ENCODE data around the gene IL1RAP. TPM values are rescaled to one million over a fixed set of nuclear protein-coding genes. Genes with fewer than 3 reads are reported as not detected.

The IL1RAP gene
- total RNA-seq, 2 experiments from 2014 or later: 13.7 to 14.7 TPM

DNA sequence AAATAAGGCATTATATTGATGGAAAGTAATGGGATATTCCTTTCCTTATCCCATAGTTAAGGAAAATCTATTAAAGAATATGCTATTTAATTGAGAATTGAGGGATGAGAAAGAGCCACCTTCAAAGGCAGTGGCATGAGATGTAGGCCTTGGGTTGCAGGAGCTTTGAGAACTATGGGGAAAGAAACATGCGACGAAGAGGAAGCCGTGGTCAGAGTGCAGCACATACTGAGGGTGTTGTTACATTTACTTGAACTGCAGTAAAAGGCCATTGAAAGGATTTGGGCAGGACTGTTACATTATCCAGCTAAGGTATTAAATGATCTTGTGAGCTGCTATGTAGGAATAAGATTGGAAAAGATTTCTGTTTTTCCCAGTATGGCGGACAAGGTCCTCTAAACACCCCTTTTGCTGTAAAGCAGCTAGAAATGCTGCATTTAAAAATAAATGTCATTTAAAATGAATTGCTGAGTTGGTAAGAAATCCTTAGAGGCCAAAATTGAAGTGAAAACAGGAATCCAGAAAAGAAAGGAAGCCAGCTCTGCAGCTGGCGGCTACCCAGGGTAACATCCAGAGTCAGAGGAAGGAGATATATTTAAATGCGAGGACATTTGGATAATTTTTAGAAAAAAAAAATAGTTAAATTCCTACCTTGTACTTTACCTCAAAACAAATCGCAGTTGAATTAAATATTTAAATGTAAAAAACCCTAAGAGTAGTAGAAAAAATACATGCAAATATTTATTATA is 61.7 kb downstream of the IL1RAP start:
- DNase-seq: no peak
- Mint-ChIP-seq H3K4me1 (ENCODE audit: low read depth) (no peaks in the 10 kb centered on the region), H3K27ac (no peak overlapping the region), H3K9me3 (no peaks in the 10 kb centered on the region), H3K36me3 (ENCODE audit: low read depth) (peaks cover 28% of the 10 kb centered on the region), H3K27me3 (no peaks in the 10 kb centered on the region), H3K4me3 (no peak overlapping the region)
- no peaks in the 10 kb centered on the region for H3K27me3 ChIP-seq (ENCODE audit: control insufficient read depth in 1 of 2, insufficient read depth in 2 of 2, low read length in 2 of 2)
- intact Hi-C loops (cut with DNase I, micrococcal nuclease): no loop called here
- H3K4me1 ChIP-seq (ENCODE audit: insufficient read depth, low read length): no peaks in the 10 kb centered on the region
- no peak for ATAC-seq (ENCODE audit: poor library complexity)
- no peaks in the 10 kb centered on the region for H3K36me3 ChIP-seq (ENCODE audit: insufficient read depth, low read length)
- no peak for TF ChIP-seq CTCF (IDR thresholded peaks at IDR 0.05)
- H3K4me3 ChIP-seq (ENCODE audit: low read length): no peak overlapping the region
- no peaks in the 10 kb centered on the region for H3K9me3 ChIP-seq (ENCODE audit: control insufficient read depth in 1 of 2, insufficient read depth in 1 of 2, low read length in 2 of 2)
- no peak overlapping the region for H3K27ac ChIP-seq (ENCODE audit: low read depth in 1 of 2, low read length in 2 of 2)
- ChIA-PET CTCF (no interaction called here), POLR2A (interaction anchor here (0.7 kb wide), 1 partner anchor 19 kb away, joined by 3 read pairs; no protein-coding TSS in a partner anchor)

- POLR2A ChIA-PET: no interaction called here
- H3K27ac ChIP-seq (ENCODE audit: low read depth in 1 of 2, low read length in 2 of 2): no peak overlapping the region
Observed at GRCh38 chr3:190577225-190577624, 63.3 kb downstream of the IL1RAP start.

GRCh38 chr3:190579514-190580137 is 65.7 kb downstream of the IL1RAP start:
- POLR2A ChIA-PET: no interaction called here
- no peak overlapping the region for H3K27ac Mint-ChIP-seq

More at GRCh38 chr3:190577225-190577624, 63.3 kb downstream of the IL1RAP start:
- H3K4me3 Mint-ChIP-seq: no peak overlapping the region
- Histone ChIP-seq H3K36me3 (ENCODE audit: insufficient read depth, low read length) (no peaks in the 10 kb centered on the region), H3K9me3 (ENCODE audit: control insufficient read depth in 1 of 2, insufficient read depth in 1 of 2, low read length in 2 of 2) (no peaks in the 10 kb centered on the region), H3K27me3 (ENCODE audit: control insufficient read depth in 1 of 2, insufficient read depth in 2 of 2, low read length in 2 of 2) (no peaks in the 10 kb centered on the region), H3K4me3 (ENCODE audit: low read length) (no peak overlapping the region), H3K4me1 (ENCODE audit: insufficient read depth, low read length) (no peaks in the 10 kb centered on the region)
- no peaks in the 10 kb centered on the region for H3K27me3 Mint-ChIP-seq
- no peak for DNase-seq
- intact Hi-C loops (cut with DNase I, micrococcal nuclease): no loop called here
- peaks cover 23% of the 10 kb centered on the region for H3K36me3 Mint-ChIP-seq (ENCODE audit: low read depth)
- no peak for ATAC-seq (ENCODE audit: poor library complexity)
- no peak overlapping the region for H3K27ac Mint-ChIP-seq
- CTCF ChIA-PET: no interaction called here
- no peaks in the 10 kb centered on the region for H3K4me1 Mint-ChIP-seq (ENCODE audit: low read depth)
- no peak for TF ChIP-seq CTCF (IDR thresholded peaks at IDR 0.05)
- H3K9me3 Mint-ChIP-seq: no peaks in the 10 kb centered on the region

More at GRCh38 chr3:190579514-190580137, 65.7 kb downstream of the IL1RAP start:
- DNase-seq (no peak), ATAC-seq (ENCODE audit: poor library complexity) (no peak)
- intact Hi-C loops (cut with DNase I, micrococcal nuclease): no loop called here
- no peak overlapping the region for H3K4me3 ChIP-seq (ENCODE audit: low read length)
- no peaks in the 10 kb centered on the region for H3K36me3 ChIP-seq (ENCODE audit: insufficient read depth, low read length)
- Mint-ChIP-seq H3K36me3 (ENCODE audit: low read depth) (peaks cover 21% of the 10 kb centered on the region), H3K9me3 (no peaks in the 10 kb centered on the region), H3K27me3 (no peaks in the 10 kb centered on the region), H3K4me1 (ENCODE audit: low read depth) (no peaks in the 10 kb centered on the region), H3K4me3 (no peak overlapping the region)
- CTCF ChIA-PET: no interaction called here
- no peaks in the 10 kb centered on the region for H3K4me1 ChIP-seq (ENCODE audit: insufficient read depth, low read length)
- H3K27ac ChIP-seq (ENCODE audit: low read depth in 1 of 2, low read length in 2 of 2): no peak overlapping the region
- no peak for TF ChIP-seq CTCF (IDR thresholded peaks at IDR 0.05)
- no peaks in the 10 kb centered on the region for H3K27me3 ChIP-seq (ENCODE audit: control insufficient read depth in 1 of 2, insufficient read depth in 2 of 2, low read length in 2 of 2)
- no peaks in the 10 kb centered on the region for H3K9me3 ChIP-seq (ENCODE audit: control insufficient read depth in 1 of 2, insufficient read depth in 1 of 2, low read length in 2 of 2)

Data from CD4-positive, alpha-beta T cell (primary cell).